SK-N-MC (cell line): ENCODE measurements around the gene SLC25A11.

Experiments
- EZH2 ChIP-seq: fragments of 200-600 bp; sonication (generic); IDR thresholded peaks from one replicate; pipeline ENCODE4 v1.6.1; 2017; ENCODE audit warnings: antibody characterized with exemption
- FOXP2 ChIP-seq: optimal IDR thresholded peaks from 2 replicates; pipeline ENCODE3; 2011; ENCODE audit warnings: mild to moderate bottlenecking, moderate library complexity; ENCODE audit not compliant: insufficient read depth; ENCODE audit errors: extremely low read length, control extremely low read depth
- POLR2AphosphoS5 ChIP-seq: IDR thresholded peaks from 2 replicates; pipeline ENCODE4 v1.6.1; 2012; ENCODE audit warnings: mild to moderate bottlenecking, low read depth, low read length, borderline replicate concordance

- TF ChIP-seq POLR2AphosphoS5: no peak
- no peak for TF ChIP-seq EZH2
- TF ChIP-seq FOXP2: no peak
Measured at GRCh38 chr17:4956493-4957061, 16.7 kb upstream of the SLC25A11 start.
